SK-N-MC (cell line): ENCODE measurements around the gene LNP1.

Experiments used
- DNase-seq: peaks from one replicate; pipeline ENCODE4 v3.0.0-alpha.2; 2011; ENCODE audit warnings: low read depth, low spot score
- H3K27ac ChIP-seq: fragments of 200-600 bp; sonication (generic); 2 replicates; pipeline ENCODE4 v1.5.1; 2016; ENCODE audit warnings: mixed run types
- H3K36me3 ChIP-seq: fragments of 200-600 bp; sonication (generic); 2 replicates; pipeline ENCODE4 v1.6.1; 2017; ENCODE audit warnings: antibody characterized with exemption, low read length, mixed read lengths; ENCODE audit not compliant: insufficient read depth
- H3K4me3 ChIP-seq: fragments of 200-600 bp; sonication (generic); 2 replicates; pipeline ENCODE4 v1.5.1; 2016
- H3K9ac ChIP-seq: fragments of 200-600 bp; sonication (generic); 2 replicates; pipeline ENCODE4 v1.8.0; 2017; ENCODE audit warnings: mixed run types, mixed read lengths; ENCODE audit not compliant: insufficient read length
- H3K9me3 ChIP-seq: fragments of 200-600 bp; sonication (generic); 2 replicates; pipeline ENCODE4 v1.6.1; 2017; ENCODE audit warnings: low read depth, mild to moderate bottlenecking, antibody characterized with exemption, low read length, moderate library complexity, mixed read lengths
- EZH2 ChIP-seq: fragments of 200-600 bp; sonication (generic); IDR thresholded peaks from one replicate; pipeline ENCODE4 v1.6.1; 2017; ENCODE audit warnings: antibody characterized with exemption
- FOXP2 ChIP-seq: optimal IDR thresholded peaks from 2 replicates; pipeline ENCODE3; 2011; ENCODE audit warnings: mild to moderate bottlenecking, moderate library complexity; ENCODE audit not compliant: insufficient read depth; ENCODE audit errors: extremely low read length, control extremely low read depth
- POLR2AphosphoS5 ChIP-seq: IDR thresholded peaks from 2 replicates; pipeline ENCODE4 v1.6.1; 2012; ENCODE audit warnings: mild to moderate bottlenecking, low read depth, low read length, borderline replicate concordance

LNP1 gene

DNA sequence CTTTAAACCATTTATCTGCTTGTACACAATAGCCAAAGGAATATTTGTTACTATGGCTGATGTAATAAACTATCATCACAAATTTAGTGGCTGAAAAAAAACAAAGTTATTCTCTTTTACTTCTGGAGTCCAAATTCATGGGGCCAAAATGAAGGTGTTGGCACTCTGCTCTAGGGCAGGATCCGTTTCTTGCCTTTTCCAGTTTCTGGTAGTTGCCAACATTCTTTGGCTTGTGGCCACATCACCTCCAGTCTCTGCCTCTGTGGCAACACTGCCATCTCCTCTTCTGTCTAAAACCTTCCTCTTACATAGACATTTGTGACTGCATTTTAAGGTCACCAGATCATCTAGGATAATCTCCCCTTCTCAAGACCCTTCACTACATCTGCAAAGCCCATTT is 39.4 kb upstream of the LNP1 start:
- H3K9ac ChIP-seq = no peak overlapping the region
- H3K27ac ChIP-seq = no peak overlapping the region
- 0 out of 2 replicates have a peak, but pooled peaks cover 4% of the 10 kb centered on the region for H3K9me3 ChIP-seq
- no peak for DNase-seq
- TF ChIP-seq EZH2 = no peak
- no peak for TF ChIP-seq POLR2AphosphoS5
- no peak for TF ChIP-seq FOXP2
- H3K4me3 ChIP-seq = no peak overlapping the region
- H3K36me3 ChIP-seq = peaks cover 75% of the 10 kb centered on the region

DNA sequence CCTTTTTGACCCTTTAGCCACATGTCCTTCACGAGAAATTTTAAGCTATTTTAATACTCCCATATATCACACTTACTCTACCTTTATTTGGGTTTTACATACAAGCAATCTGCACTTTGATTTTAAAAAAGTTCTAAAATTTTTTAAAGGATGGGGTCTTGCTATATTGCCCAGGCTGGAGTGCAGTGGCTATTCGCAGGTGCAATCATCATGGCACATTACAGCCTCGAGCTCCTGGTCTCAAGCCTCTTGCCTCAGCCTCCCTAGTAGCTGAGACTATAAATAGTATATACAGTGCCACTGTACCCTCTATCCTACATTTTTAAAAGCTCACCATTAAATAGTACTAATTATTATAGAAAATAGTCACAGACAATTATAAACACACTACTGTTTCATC is 36.9 kb upstream of the LNP1 start:
- no peak for TF ChIP-seq FOXP2
- TF ChIP-seq POLR2AphosphoS5 = no peak
- TF ChIP-seq EZH2 = no peak
- no peak for DNase-seq
- peaks cover 89% of the 10 kb centered on the region for H3K36me3 ChIP-seq
- H3K4me3 ChIP-seq = no peak overlapping the region
- H3K9me3 ChIP-seq = 0 out of 2 replicates have a peak, but pooled peaks cover 4% of the 10 kb centered on the region
- no peak overlapping the region for H3K9ac ChIP-seq
- H3K27ac ChIP-seq = no peak overlapping the region

DNA sequence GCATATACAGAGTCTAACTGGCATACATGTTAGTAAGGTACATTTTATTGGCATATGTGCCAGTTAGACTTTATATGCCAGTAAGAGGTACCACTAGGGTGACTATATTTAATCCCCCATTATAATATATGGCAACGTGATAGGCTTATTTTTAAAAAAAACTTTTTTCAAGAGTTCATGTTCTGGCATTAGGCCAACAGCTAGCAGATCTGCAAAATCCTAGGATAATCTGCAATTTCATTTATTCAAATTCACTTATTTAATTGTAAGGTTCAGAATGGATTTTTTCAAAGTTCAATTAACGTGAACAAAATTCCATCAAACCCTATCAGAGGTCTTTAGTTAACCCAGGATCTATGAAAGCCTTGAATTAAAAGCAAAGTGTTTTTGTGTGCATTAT is 34.9 kb upstream of the LNP1 start:
- DNase-seq = no peak
- no peak overlapping the region for H3K27ac ChIP-seq
- no peak overlapping the region for H3K4me3 ChIP-seq
- 0 out of 2 replicates have a peak, but pooled peaks cover 4% of the 10 kb centered on the region for H3K9me3 ChIP-seq
- no peak overlapping the region for H3K9ac ChIP-seq
- peaks cover 86% of the 10 kb centered on the region for H3K36me3 ChIP-seq
- TF ChIP-seq POLR2AphosphoS5 (no peak), EZH2 (no peak), FOXP2 (no peak)

DNA sequence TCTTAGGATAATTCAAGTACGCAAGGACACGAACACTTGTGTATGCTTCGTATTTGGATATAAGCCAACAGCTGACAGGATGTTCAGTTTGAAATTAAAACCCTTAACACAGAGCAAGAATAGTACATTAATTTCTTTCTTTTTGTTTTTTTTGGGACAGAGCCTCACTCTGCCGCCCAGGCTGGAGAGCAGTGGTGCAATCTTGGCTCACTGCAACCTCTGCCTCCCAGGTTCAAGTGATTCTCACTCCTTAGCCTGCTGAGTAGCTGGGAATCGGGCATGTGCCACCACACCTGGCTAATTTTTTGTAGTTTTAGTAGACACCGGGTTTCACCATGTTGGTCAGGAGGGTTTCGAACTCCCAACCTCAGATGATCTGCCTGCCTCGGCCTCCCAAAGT is 32.9 kb upstream of the LNP1 start:
- peaks cover 83% of the 10 kb centered on the region for H3K36me3 ChIP-seq
- TF ChIP-seq EZH2 = no peak
- TF ChIP-seq POLR2AphosphoS5 = no peak
- no peak overlapping the region for H3K27ac ChIP-seq
- no peak overlapping the region for H3K9ac ChIP-seq
- no peak for DNase-seq
- H3K9me3 ChIP-seq = no peaks in the 10 kb centered on the region
- H3K4me3 ChIP-seq = no peak overlapping the region

DNA sequence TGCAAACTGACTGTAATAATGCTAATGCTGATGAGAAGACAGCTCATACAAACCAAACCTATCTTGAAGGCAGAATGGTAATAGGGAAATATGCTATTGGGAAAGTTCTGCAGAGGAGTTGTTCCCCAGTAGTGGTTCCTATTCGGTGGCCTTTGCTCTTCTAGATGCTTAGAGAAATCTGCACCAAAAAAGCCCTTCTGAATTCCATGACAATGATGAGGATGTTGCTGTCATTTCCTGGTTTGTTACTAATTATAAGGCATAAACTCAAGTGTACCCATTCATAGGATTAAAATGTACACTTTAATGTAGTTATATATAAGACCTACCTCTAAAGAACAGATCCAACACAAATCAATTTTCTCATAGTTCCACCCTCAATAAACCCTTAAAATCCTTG is 30.6 kb upstream of the LNP1 start:
- no peaks in the 10 kb centered on the region for H3K9me3 ChIP-seq
- H3K9ac ChIP-seq = no peak overlapping the region
- TF ChIP-seq FOXP2 = no peak
- no peak for TF ChIP-seq POLR2AphosphoS5
- TF ChIP-seq EZH2 = no peak
- no peak overlapping the region for H3K4me3 ChIP-seq
- H3K36me3 ChIP-seq = peaks cover 81% of the 10 kb centered on the region
- no peak overlapping the region for H3K27ac ChIP-seq
- DNase-seq = no peak

DNA sequence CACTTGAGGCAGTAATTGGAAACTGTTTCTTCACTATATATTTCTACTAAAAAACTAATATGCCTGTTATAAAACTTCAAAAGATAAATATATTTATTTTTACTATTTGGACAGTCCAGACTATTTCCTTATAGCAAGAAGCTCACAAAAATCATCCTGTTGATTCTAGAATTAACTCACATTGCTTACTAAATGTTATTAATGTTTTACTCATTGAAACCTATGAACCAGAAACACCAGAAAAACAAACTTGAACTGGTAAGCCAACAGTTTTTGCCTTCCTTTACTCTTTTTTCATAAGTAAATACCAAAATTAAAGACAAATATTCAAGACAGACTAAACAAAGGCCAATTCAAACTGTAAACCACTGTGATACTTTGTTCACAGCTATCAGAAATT is 26.8 kb upstream of the LNP1 start:
- no peaks in the 10 kb centered on the region for H3K9me3 ChIP-seq
- peaks cover 84% of the 10 kb centered on the region for H3K36me3 ChIP-seq
- TF ChIP-seq EZH2 (no peak), FOXP2 (no peak), POLR2AphosphoS5 (no peak)
- H3K4me3 ChIP-seq = no peak overlapping the region
- no peak for DNase-seq
- no peak overlapping the region for H3K9ac ChIP-seq
- no peak overlapping the region for H3K27ac ChIP-seq

DNA sequence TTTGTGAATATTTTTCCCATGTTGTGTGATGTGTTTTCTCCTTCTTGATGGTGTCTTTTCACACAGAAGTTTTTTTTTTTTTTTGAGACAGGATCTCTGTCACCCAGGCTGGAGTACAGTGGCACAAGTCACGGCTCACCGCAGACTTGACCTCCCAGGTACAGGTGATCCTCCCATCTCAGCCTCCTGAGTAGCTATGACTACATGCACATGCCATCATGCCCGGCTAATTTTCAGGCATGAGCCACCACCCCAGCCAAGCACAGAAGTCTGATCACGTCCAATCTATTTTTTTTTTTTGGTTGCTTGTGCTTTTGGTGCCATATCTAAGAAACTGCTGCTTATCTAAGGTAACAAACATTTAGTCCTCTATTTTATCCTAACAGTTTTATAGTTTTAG is 25.0 kb upstream of the LNP1 start:
- H3K9ac ChIP-seq = no peak overlapping the region
- H3K4me3 ChIP-seq = no peak overlapping the region
- no peak for TF ChIP-seq EZH2
- no peak for TF ChIP-seq POLR2AphosphoS5
- no peak overlapping the region for H3K27ac ChIP-seq
- H3K9me3 ChIP-seq = no peaks in the 10 kb centered on the region
- peaks cover 87% of the 10 kb centered on the region for H3K36me3 ChIP-seq
- no peak for DNase-seq

DNA sequence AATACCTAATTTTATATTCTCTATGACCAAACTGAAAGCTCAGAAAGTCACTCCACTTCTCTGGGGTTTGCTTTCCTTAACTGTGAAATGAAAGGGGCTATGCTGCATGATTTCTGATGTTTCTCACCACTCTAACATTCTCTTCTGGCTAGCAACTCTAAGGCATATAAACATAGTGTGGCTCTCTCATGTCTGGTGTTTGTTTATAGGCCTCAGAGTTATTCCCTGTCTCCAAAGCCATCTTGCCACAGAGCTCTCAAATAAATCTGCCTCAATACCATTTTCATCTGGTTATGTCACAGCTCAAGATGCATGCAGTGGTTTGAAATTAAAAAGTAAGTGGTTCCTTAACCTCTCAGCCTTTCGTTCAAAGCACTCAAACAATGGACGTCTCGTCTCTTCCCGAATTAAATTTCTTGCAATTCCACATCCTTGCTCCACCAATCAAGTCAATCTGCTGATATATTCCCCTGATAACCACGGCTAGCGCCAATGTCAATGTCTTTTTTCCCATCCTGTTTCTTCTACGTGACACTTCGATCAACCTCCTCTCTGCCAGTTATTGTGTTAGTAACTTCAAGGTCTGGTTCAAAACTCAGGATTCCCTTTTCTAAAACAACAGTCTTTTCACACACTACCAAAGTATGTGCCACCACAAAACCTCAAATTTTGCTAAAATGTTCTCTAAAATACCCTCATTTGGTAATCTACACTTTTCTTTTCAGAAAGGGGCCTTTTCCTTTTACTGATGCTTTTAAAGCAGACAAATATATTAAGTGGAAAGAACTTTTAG is 16.4 kb upstream of the LNP1 start:
- Histone ChIP-seq H3K9ac (no peak overlapping the region), H3K27ac (no peak overlapping the region), H3K36me3 (peaks cover 75% of the 10 kb centered on the region), H3K9me3 (peaks cover 4% of the 10 kb centered on the region; the same call in 1 of the 2 replicates), H3K4me3 (no peak overlapping the region)
- TF ChIP-seq FOXP2 (no peak), POLR2AphosphoS5 (no peak)
- no peak for DNase-seq

DNA sequence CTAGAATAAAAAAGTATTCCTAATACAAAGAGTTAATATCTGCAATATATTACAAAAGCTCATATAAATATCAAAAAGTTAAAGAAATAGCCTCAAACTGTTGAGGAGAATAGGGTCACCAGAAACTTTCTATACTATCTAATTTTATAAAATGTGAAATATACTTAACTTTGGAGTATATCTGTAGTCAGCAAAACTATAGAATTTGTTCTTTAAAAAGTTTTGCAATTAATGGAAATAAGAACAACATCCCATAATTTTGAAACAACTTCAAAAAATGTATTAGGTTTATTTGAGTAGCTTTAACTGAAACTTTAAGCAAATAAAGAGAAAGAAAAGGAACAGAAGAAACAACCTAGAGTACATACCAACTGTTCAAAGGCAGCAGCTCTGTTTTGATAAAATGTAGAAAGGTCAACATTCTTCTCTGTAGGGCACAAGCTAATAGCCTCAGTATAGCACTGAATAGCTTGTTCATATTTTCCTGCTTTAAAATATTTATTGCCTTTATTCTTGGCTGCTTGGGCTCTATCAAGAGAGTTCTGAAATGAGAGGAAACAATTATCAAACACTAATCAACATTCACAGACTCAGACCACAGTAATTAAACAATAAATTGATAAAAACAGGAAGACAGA is 14.8 kb upstream of the LNP1 start:
- peaks cover 4% of the 10 kb centered on the region; the same call in 1 of the 2 replicates for H3K9me3 ChIP-seq
- H3K4me3 ChIP-seq = no peak overlapping the region
- no peak overlapping the region for H3K9ac ChIP-seq
- H3K36me3 ChIP-seq = peaks cover 67% of the 10 kb centered on the region
- H3K27ac ChIP-seq = no peak overlapping the region
- TF ChIP-seq POLR2AphosphoS5 (no peak), EZH2 (no peak), FOXP2 (no peak)
- no peak for DNase-seq
